Measurements from ENCODE around the gene FEM1C. TPM values are rescaled to one million over a fixed set of nuclear protein-coding genes. Genes with fewer than 3 reads are reported as not detected.

The FEM1C gene
- polyA plus RNA-seq, 1 donor from 2014 or later = 16.4 TPM

GRCh38 chr5:115487756-115488155 lies 56.8 kb downstream of the FEM1C start:
- Histone ChIP-seq H3K36me3 (ENCODE audit: insufficient read depth, low read length) (no peaks in the 10 kb centered on the region), H3K4me3 (ENCODE audit: low read length) (no peak overlapping the region), H3K27me3 (ENCODE audit: insufficient read depth, low read depth, low read length) (no peaks in the 10 kb centered on the region), H2AFZ (ENCODE audit: low read depth, low read length) (no peak overlapping the region), H3K9me2 (ENCODE audit: insufficient read depth, low read length) (no peaks in the 10 kb centered on the region), H3K4me2 (ENCODE audit: low read length) (no peak overlapping the region), H4K20me1 (ENCODE audit: insufficient read depth) (no peaks in the 10 kb centered on the region), H3K9ac (ENCODE audit: low read length) (no peak overlapping the region), H3K9me3 (ENCODE audit: low read length) (no peaks in the 10 kb centered on the region), H3F3A (ENCODE audit: insufficient read depth, low read length, poor library complexity, severe bottlenecking) (no peaks in the 10 kb centered on the region), H3K79me2 (replicated peaks; ENCODE audit: insufficient read depth, low read length) (no peaks in the 10 kb centered on the region), H3K27ac (ENCODE audit: low read length) (no peak overlapping the region)
- TF ChIP-seq RAD21 (conservative IDR thresholded peaks at IDR 0.05) = no peak
- TF ChIP-seq TAF1 (IDR thresholded peaks at IDR 0.05; ENCODE audit: low read depth) = no peak
- no peak for TF ChIP-seq EZH2 (IDR thresholded peaks at IDR 0.05; ENCODE audit: borderline replicate concordance, insufficient read depth, low read length, poor library complexity, severe bottlenecking)
- no peak for TF ChIP-seq EP300 (conservative IDR thresholded peaks at IDR 0.05; ENCODE audit: poor library complexity, severe bottlenecking)
- no peak for TF ChIP-seq CTCF (IDR thresholded peaks at IDR 0.05; ENCODE audit: poor library complexity, severe bottlenecking)
- TF ChIP-seq REST (IDR thresholded peaks at IDR 0.05; ENCODE audit: borderline replicate concordance) = no peak
- TF ChIP-seq MXI1 (conservative IDR thresholded peaks at IDR 0.05; ENCODE audit: poor library complexity, severe bottlenecking) = no peak
- TF ChIP-seq SMC3 (conservative IDR thresholded peaks at IDR 0.05; ENCODE audit: poor library complexity) = no peak
- TF ChIP-seq POLR2AphosphoS5 (IDR thresholded peaks at IDR 0.05) = no peak

GRCh38 chr5:115487168-115487567 lies 57.4 kb downstream of the FEM1C start:
- no peak overlapping the region for H3K9ac ChIP-seq (ENCODE audit: low read length)
- no peak overlapping the region for H2AFZ ChIP-seq (ENCODE audit: low read depth, low read length)
- no peak overlapping the region for H3K4me2 ChIP-seq (ENCODE audit: low read length)
- no peaks in the 10 kb centered on the region for H4K20me1 ChIP-seq (ENCODE audit: insufficient read depth)
- H3K36me3 ChIP-seq (ENCODE audit: insufficient read depth, low read length) = no peaks in the 10 kb centered on the region
- H3K79me2 ChIP-seq (replicated peaks; ENCODE audit: insufficient read depth, low read length) = no peaks in the 10 kb centered on the region
- TF ChIP-seq RAD21 (conservative IDR thresholded peaks at IDR 0.05) (no peak), REST (IDR thresholded peaks at IDR 0.05; ENCODE audit: borderline replicate concordance) (no peak), POLR2AphosphoS5 (IDR thresholded peaks at IDR 0.05) (no peak), MXI1 (conservative IDR thresholded peaks at IDR 0.05; ENCODE audit: poor library complexity, severe bottlenecking) (no peak), EZH2 (IDR thresholded peaks at IDR 0.05; ENCODE audit: borderline replicate concordance, insufficient read depth, low read length, poor library complexity, severe bottlenecking) (no peak), SMC3 (conservative IDR thresholded peaks at IDR 0.05; ENCODE audit: poor library complexity) (no peak), EP300 (conservative IDR thresholded peaks at IDR 0.05; ENCODE audit: poor library complexity, severe bottlenecking) (no peak), CTCF (IDR thresholded peaks at IDR 0.05; ENCODE audit: poor library complexity, severe bottlenecking) (no peak), TAF1 (IDR thresholded peaks at IDR 0.05; ENCODE audit: low read depth) (no peak)
- H3K4me3 ChIP-seq (ENCODE audit: low read length) = no peak overlapping the region
- H3K9me2 ChIP-seq (ENCODE audit: insufficient read depth, low read length) = no peaks in the 10 kb centered on the region
- H3F3A ChIP-seq (ENCODE audit: insufficient read depth, low read length, poor library complexity, severe bottlenecking) = no peaks in the 10 kb centered on the region
- no peaks in the 10 kb centered on the region for H3K27me3 ChIP-seq (ENCODE audit: insufficient read depth, low read depth, low read length)
- H3K27ac ChIP-seq (ENCODE audit: low read length) = no peak overlapping the region
- no peaks in the 10 kb centered on the region for H3K9me3 ChIP-seq (ENCODE audit: low read length)

Measured in neural cell (in vitro differentiated cells).